GM06990 (cell line): ENCODE results near the gene ZRSR2.

ENCODE experiments used
- DNase-seq: peaks from one replicate; pipeline ENCODE4 v3.0.0-alpha.2; 2011; ENCODE audit not compliant: insufficient read length; ENCODE audit errors: extremely low read depth
- H3K27me3 ChIP-seq: replicated peaks from 2 replicates; pipeline ENCODE4 v1.6.0; 2011; ENCODE audit warnings: low read length; ENCODE audit not compliant: control insufficient read depth, insufficient read depth
- H3K36me3 ChIP-seq: 2 replicates; pipeline ENCODE4 v1.5.1; 2011; ENCODE audit warnings: low read length; ENCODE audit not compliant: control insufficient read depth, insufficient read depth
- H3K4me3 ChIP-seq: replicated peaks from 2 replicates; pipeline ENCODE4 v1.5.1; 2011; ENCODE audit warnings: low read depth, mild to moderate bottlenecking, control low read depth, low read length
- CTCF ChIP-seq: IDR thresholded peaks from 2 replicates; pipeline ENCODE4 v1.5.1; 2011; ENCODE audit warnings: low read length, control low read depth, mild to moderate bottlenecking, inconsistent platforms; ENCODE audit not compliant: insufficient read depth, poor library complexity, severe bottlenecking

The ZRSR2 gene

DNA sequence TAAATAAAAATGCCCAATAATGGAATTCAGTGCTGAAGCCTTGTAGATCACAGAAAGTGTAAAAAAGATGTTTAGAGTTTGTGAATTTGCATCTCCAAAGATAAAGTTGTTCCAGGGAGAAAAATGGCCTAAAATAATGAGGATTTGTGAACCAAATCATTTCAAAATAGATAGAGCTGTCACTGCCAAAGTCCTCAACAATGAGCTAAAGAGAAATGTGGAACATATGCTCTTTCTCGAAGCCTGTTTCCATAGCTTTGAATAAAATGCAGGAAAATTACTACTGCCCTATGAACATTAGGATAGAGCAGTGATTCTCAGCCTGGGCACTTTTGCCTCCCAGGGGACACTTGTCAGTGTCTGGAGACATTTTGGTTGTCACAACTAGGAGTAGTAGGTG is 67.8 kb downstream of the ZRSR2 start:
- DNase-seq, result no peak
- no peak for TF ChIP-seq CTCF

DNA sequence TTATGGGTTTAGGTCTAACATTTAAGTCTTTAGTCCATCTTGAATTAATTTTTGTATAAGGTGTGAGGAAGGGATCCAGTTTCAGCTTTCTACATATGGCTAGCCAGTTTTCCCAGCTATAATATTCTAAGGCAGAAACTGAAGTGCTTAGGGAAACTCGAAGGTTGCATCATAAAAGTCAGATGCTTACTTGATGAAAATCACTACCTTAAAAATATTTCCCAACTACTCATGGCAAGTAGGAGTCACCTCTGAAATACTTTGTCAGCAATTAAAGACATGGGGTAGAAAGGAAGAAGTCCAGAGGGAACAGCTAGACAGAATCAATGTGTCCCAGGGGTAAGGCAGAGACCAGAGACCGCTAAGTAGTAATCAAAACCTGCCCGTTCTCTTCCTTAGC is 70.6 kb downstream of the ZRSR2 start:
- no peaks in the 10 kb centered on the region for H3K36me3 ChIP-seq
- no peak for TF ChIP-seq CTCF
- no peak for DNase-seq
- H3K27me3 ChIP-seq, result no peaks in the 10 kb centered on the region
- no peak overlapping the region for H3K4me3 ChIP-seq

More for the DNA sequence above, 67.8 kb downstream of the ZRSR2 start:
- Histone ChIP-seq H3K4me3 (no peak overlapping the region), H3K27me3 (no peaks in the 10 kb centered on the region), H3K36me3 (no peaks in the 10 kb centered on the region)

DNA sequence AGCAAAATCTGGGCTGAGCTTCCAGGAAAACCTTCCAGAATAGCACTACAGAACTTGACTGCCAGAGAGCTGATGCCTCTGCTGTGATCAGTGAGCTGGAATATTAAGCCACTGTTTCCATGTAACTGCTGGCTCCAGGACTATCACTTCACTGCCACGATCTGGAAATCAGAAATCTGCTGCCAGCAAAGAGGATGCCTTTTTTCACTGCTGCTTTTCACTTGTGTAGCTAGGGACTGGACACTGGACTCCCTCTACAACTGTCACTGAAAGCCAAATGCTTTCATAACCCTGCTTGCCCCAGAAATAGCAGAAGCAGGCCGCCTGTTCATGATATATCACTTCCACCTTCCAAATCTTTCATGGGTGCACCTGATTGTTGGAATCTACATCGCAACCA is 73.7 kb downstream of the ZRSR2 start:
- no peak for DNase-seq
- no peaks in the 10 kb centered on the region for H3K27me3 ChIP-seq
- H3K36me3 ChIP-seq, result no peaks in the 10 kb centered on the region
- H3K4me3 ChIP-seq, result no peak overlapping the region
- no peak for TF ChIP-seq CTCF

DNA sequence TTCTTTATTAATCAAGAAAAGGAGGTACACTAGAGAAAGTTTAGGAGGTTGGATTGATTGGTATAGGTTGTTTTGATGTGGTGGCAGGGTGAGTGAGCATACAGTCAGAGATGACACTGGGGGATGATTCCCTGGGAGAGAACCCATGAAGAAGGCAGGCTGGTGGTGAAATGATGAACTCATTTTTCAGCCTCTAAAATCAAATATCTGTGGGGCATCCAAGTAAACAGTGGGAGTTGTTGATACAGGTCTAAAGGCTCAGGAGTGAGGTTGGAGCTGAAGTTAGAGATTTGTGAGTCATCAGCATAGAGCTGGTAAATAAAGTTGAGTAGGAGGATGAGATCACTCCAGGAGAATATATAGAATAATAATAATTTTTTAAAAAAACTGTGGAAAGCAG is 74.3 kb downstream of the ZRSR2 start:
- H3K36me3 ChIP-seq, result no peaks in the 10 kb centered on the region
- H3K27me3 ChIP-seq, result no peaks in the 10 kb centered on the region
- TF ChIP-seq CTCF, result no peak
- DNase-seq, result no peak
- no peak overlapping the region for H3K4me3 ChIP-seq

- Histone ChIP-seq H3K27me3 (no peaks in the 10 kb centered on the region), H3K4me3 (no peak overlapping the region), H3K36me3 (no peaks in the 10 kb centered on the region)
- DNase-seq, result no peak
- no peak for TF ChIP-seq CTCF
These were observed 75.9 kb downstream of the ZRSR2 start for GRCh38 chrX:15866147-15866546.

DNA sequence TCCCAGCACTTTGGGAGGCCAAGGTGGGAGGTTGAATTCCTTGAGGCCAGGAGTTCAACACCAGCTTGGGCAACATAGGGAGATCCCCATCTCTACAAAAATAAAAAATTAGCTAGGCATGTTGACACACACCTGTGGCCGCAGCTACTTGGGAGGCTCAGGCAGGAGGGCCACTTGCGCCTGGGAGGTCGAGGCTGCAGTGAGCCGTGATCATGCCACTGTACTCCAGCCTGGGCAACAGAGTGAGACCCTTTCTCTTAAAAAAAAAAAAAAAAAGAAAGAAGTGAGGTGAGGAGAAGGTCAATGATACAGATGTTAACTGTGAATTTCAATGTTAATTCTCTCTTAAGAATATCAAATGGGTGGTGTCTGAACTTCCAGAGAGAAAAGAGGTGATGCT is 79.4 kb downstream of the ZRSR2 start:
- no peaks in the 10 kb centered on the region for H3K36me3 ChIP-seq
- H3K4me3 ChIP-seq, result no peak overlapping the region
- DNase-seq, result no peak
- H3K27me3 ChIP-seq, result no peaks in the 10 kb centered on the region
- TF ChIP-seq CTCF, result no peak
